K562 (cell line): ENCODE data around the gene SYT1. TPM values are rescaled to one million over a fixed set of nuclear protein-coding genes. Genes with fewer than 3 reads are reported as not detected.

ENCODE experiments used
- MTF1 ChIP-seq: fragments of 250-450 bp; sonication (Bioruptor Pico); IDR thresholded peaks from 2 replicates; pipeline ENCODE4 v1.9.0; 2021; ENCODE audit warnings: moderate library complexity, mild to moderate bottlenecking, inconsistent platforms, borderline replicate concordance
- NEUROD1 ChIP-seq: fragments of 150-350 bp; IDR thresholded peaks from 2 replicates; pipeline ENCODE4 v1.6.1; 2014; ENCODE audit warnings: borderline replicate concordance, low read length, low read depth; ENCODE audit not compliant: partially characterized antibody
- polyA plus RNA-seq, 8 experiments: library from polyadenylated mRNA; depleted of rRNA in 4 of 8; stranded (reverse) in 5 of 8; unstranded in 3 of 8; fragments of >200 nt; fragmentation: Nextera tagmentation in 2 of 8; fragmentation: Illumina TruSeq in 1 of 8; extraction: Ambion mirVana in 2 of 8; extraction: Trizol in 1 of 8; gene quantifications; 2 replicates each; pipeline versions ENCODE4 v1.2.1 to v1.2.3, GENCODE V29; 2011 to 2014; ENCODE audit warnings: inconsistent platforms in 1 of 8, missing spikeins in 1 of 8
- total RNA-seq, 7 experiments: library from RNA; depleted of rRNA in 6 of 7; stranded (reverse); fragments of >200 nt in 6 of 7; fragmentation: Illumina TruSeq in 2 of 7; extraction: Trizol in 2 of 7; gene quantifications; 2 replicates each; pipeline versions ENCODE4 v1.2.1 to v1.2.3, GENCODE V29; 2011 to 2021; ENCODE audit warnings: low replicate concordance in 1 of 7
- TF ChIP-seq, protein P1 (sequence below): sonication (generic); formaldehyde crosslinking; IDR thresholded peaks from 2 replicates; pipeline ENCODE4 v1.8.0; 2022; ENCODE audit warnings: missing genetic modification reagents, mild to moderate bottlenecking, borderline replicate concordance
- TF ChIP-seq, protein P2 (sequence below): fragments of 250-450 bp; sonication (Bioruptor Pico); IDR thresholded peaks from 2 replicates; pipeline ENCODE4 v1.9.0; 2021; ENCODE audit warnings: mild to moderate bottlenecking, inconsistent platforms
- TF ChIP-seq, protein P3 (sequence below): fragments of 450-650 bp; IDR thresholded peaks from 2 replicates; pipeline ENCODE4 v1.6.1; 2016; ENCODE audit warnings: mild to moderate bottlenecking, moderate library complexity

Gene SYT1
- total and polyA plus RNA-seq, 9 of the 15 experiments (the other 6 are each of a cell fraction or from before 2014, with no cell fraction given), result 0.03 to 0.13 (median 0.07) TPM; not detected in 4

DNA sequence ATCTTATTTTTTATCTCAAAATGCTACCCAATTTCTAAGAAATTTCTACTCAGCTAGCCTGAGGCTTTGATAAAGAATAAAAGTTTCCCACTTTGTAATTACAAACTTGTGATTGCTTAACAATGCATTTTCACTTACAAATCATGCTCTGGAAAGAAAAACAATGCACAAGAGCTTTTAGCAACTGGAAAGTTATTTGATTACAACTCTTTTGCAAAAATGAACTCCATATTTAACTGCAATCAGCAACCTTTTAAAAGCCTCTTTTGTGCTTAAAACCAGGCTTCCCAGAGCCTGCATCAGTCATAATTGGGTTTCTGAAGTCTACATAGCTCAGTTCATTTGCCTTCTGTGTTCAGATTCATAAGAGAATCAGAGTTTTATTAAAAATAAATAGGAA, 431.0 kb downstream of the SYT1 start (continued):
- TF ChIP-seq, protein P1, sequence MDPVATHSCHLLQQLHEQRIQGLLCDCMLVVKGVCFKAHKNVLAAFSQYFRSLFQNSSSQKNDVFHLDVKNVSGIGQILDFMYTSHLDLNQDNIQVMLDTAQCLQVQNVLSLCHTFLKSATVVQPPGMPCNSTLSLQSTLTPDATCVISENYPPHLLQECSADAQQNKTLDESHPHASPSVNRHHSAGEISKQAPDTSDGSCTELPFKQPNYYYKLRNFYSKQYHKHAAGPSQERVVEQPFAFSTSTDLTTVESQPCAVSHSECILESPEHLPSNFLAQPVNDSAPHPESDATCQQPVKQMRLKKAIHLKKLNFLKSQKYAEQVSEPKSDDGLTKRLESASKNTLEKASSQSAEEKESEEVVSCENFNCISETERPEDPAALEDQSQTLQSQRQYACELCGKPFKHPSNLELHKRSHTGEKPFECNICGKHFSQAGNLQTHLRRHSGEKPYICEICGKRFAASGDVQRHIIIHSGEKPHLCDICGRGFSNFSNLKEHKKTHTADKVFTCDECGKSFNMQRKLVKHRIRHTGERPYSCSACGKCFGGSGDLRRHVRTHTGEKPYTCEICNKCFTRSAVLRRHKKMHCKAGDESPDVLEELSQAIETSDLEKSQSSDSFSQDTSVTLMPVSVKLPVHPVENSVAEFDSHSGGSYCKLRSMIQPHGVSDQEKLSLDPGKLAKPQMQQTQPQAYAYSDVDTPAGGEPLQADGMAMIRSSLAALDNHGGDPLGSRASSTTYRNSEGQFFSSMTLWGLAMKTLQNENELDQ (CRISPR knock-in tag), result no peak
- TF ChIP-seq, protein P2, sequence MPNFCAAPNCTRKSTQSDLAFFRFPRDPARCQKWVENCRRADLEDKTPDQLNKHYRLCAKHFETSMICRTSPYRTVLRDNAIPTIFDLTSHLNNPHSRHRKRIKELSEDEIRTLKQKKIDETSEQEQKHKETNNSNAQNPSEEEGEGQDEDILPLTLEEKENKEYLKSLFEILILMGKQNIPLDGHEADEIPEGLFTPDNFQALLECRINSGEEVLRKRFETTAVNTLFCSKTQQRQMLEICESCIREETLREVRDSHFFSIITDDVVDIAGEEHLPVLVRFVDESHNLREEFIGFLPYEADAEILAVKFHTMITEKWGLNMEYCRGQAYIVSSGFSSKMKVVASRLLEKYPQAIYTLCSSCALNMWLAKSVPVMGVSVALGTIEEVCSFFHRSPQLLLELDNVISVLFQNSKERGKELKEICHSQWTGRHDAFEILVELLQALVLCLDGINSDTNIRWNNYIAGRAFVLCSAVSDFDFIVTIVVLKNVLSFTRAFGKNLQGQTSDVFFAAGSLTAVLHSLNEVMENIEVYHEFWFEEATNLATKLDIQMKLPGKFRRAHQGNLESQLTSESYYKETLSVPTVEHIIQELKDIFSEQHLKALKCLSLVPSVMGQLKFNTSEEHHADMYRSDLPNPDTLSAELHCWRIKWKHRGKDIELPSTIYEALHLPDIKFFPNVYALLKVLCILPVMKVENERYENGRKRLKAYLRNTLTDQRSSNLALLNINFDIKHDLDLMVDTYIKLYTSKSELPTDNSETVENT (CRISPR knock-in tag), result no peak
- no peak for TF ChIP-seq NEUROD1
- TF ChIP-seq MTF1, result no peak
- TF ChIP-seq, protein P3, sequence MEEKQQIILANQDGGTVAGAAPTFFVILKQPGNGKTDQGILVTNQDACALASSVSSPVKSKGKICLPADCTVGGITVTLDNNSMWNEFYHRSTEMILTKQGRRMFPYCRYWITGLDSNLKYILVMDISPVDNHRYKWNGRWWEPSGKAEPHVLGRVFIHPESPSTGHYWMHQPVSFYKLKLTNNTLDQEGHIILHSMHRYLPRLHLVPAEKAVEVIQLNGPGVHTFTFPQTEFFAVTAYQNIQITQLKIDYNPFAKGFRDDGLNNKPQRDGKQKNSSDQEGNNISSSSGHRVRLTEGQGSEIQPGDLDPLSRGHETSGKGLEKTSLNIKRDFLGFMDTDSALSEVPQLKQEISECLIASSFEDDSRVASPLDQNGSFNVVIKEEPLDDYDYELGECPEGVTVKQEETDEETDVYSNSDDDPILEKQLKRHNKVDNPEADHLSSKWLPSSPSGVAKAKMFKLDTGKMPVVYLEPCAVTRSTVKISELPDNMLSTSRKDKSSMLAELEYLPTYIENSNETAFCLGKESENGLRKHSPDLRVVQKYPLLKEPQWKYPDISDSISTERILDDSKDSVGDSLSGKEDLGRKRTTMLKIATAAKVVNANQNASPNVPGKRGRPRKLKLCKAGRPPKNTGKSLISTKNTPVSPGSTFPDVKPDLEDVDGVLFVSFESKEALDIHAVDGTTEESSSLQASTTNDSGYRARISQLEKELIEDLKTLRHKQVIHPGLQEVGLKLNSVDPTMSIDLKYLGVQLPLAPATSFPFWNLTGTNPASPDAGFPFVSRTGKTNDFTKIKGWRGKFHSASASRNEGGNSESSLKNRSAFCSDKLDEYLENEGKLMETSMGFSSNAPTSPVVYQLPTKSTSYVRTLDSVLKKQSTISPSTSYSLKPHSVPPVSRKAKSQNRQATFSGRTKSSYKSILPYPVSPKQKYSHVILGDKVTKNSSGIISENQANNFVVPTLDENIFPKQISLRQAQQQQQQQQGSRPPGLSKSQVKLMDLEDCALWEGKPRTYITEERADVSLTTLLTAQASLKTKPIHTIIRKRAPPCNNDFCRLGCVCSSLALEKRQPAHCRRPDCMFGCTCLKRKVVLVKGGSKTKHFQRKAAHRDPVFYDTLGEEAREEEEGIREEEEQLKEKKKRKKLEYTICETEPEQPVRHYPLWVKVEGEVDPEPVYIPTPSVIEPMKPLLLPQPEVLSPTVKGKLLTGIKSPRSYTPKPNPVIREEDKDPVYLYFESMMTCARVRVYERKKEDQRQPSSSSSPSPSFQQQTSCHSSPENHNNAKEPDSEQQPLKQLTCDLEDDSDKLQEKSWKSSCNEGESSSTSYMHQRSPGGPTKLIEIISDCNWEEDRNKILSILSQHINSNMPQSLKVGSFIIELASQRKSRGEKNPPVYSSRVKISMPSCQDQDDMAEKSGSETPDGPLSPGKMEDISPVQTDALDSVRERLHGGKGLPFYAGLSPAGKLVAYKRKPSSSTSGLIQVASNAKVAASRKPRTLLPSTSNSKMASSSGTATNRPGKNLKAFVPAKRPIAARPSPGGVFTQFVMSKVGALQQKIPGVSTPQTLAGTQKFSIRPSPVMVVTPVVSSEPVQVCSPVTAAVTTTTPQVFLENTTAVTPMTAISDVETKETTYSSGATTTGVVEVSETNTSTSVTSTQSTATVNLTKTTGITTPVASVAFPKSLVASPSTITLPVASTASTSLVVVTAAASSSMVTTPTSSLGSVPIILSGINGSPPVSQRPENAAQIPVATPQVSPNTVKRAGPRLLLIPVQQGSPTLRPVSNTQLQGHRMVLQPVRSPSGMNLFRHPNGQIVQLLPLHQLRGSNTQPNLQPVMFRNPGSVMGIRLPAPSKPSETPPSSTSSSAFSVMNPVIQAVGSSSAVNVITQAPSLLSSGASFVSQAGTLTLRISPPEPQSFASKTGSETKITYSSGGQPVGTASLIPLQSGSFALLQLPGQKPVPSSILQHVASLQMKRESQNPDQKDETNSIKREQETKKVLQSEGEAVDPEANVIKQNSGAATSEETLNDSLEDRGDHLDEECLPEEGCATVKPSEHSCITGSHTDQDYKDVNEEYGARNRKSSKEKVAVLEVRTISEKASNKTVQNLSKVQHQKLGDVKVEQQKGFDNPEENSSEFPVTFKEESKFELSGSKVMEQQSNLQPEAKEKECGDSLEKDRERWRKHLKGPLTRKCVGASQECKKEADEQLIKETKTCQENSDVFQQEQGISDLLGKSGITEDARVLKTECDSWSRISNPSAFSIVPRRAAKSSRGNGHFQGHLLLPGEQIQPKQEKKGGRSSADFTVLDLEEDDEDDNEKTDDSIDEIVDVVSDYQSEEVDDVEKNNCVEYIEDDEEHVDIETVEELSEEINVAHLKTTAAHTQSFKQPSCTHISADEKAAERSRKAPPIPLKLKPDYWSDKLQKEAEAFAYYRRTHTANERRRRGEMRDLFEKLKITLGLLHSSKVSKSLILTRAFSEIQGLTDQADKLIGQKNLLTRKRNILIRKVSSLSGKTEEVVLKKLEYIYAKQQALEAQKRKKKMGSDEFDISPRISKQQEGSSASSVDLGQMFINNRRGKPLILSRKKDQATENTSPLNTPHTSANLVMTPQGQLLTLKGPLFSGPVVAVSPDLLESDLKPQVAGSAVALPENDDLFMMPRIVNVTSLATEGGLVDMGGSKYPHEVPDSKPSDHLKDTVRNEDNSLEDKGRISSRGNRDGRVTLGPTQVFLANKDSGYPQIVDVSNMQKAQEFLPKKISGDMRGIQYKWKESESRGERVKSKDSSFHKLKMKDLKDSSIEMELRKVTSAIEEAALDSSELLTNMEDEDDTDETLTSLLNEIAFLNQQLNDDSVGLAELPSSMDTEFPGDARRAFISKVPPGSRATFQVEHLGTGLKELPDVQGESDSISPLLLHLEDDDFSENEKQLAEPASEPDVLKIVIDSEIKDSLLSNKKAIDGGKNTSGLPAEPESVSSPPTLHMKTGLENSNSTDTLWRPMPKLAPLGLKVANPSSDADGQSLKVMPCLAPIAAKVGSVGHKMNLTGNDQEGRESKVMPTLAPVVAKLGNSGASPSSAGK, result no peak
